HG03135 (cell line): Measurements from ENCODE around the gene SPTBN1.
A peak's percentile ranks its signal among the peaks of the same experiment; 100 is the strongest.

ENCODE experiments used
- ATAC-seq: cut with Tn5 transposase; IDR thresholded peaks from one replicate; pipeline ENCODE4 v1.9.1; 2021; ENCODE audit warnings: mild to moderate bottlenecking, moderate library complexity; ENCODE audit not compliant: unreplicated experiment

SPTBN1 gene

DNA sequence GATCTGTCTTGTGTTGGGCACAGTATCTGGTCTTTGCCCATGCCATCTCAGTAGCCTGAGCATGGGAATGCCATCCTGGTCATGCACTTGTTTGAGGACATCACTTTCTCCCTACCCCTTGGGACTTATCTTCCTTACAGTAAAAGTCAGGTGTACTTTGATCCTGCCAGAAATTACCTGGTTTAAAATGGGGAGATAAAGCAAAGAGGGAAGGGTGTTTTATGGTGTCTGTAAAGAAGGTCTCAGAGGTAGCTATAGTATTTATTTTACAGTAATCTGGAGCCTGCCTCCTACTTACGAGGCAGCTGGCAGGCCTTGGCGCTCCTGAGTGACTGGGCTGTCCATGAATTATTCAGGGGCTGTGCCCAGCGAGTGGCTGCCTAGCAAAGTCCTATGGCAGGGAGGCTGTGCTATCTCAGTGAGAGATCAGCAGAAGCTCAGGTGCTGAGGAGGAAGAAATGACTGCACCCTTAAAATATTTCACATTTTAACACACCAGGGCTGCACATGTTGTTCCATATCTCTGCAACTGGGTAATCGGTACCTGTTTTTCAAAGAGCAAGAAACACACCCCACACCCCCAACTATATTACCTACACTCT, 93.9 kb downstream of the SPTBN1 start:
- no peak for ATAC-seq

DNA sequence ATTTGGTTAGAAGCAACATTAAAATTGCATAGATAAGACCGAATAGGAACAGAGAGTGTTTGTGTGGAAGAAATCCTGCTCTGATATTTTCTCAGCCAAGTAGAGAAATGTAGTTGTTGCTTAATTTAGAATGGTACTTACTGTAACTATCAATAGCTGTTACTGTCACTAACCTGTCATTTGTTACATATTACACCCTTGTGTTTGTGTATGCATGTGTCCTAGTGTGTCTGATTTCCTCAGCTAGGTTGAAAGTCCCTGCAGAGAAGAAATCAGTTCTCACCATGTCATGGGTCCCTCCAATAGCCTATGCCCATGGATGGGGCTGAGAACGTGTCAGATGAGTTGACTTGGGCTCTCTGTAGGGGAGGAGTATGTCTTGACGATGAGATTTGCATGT, 94.4 kb downstream of the SPTBN1 start:
- ATAC-seq, result no peak

GRCh38 chr2:54551123-54551756, 95.1 kb downstream of the SPTBN1 start:
- peak; percentile 53 for ATAC-seq

DNA sequence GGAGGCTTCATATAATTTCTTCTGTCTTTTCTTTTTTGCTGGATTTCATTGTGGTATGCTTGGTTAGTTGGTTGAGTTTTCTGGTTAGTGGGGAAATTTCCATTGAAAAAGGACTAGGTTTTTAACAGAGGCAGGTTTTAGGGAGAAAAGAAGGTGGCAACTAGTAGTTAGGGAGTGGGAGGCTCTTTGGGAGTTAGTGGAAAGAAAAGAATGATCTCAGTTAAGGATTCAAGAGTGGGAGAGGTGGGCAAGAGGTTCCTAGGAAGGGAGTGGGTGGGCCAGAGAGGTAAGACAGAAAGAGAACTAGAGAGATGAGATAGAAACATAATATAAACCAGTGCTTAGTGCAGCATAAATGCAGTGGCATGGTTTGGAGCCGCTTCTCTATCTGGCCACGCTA, 96.9 kb downstream of the SPTBN1 start:
- ATAC-seq, result no peak

DNA sequence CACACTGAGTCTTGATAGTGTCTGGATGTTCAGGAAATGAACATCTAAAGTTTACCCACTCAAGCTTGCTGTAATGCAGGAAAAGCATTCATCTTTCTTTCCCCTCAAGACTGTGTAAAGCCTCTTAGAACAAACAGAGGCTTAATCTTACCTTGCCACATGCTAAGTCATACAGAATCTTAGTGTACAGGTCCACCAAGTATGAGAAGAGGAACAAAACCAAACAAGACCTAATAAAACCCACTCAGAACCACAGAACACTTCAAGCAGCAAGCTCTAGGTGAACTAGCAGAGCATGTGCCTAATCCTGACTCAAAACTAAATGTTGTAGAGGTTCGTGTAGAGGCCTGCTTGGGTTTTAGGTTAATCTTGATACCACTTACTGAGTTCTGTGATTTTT, 97.6 kb downstream of the SPTBN1 start:
- ATAC-seq, result no peak

- no peak for ATAC-seq
These were observed 99.3 kb downstream of the SPTBN1 start for GRCh38 chr2:54555318-54555837.

DNA sequence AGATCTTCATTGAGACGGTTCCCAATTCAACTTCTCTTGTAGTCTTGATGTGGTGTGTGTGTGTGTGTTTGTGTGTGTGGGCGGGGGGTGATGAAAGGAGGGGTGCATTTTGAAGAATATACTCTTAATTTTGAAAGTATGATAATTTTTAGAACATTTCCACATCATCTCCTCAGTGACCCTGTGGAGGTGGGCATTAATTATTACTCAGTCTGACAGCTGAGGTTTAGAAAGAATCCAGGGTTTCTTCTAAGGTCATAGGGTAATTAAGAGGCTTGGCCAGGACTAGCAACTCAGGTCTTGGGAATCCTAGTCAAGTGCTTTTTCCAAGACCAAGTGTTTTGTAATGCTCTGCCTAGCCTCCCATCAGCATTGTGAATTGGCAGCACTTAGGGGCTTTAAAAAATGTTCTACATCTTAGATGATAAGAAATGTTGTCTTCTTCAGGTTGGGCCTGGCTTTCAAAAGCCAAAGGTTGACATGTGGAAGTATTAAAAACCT, 100.5 kb downstream of the SPTBN1 start:
- no peak for ATAC-seq

DNA sequence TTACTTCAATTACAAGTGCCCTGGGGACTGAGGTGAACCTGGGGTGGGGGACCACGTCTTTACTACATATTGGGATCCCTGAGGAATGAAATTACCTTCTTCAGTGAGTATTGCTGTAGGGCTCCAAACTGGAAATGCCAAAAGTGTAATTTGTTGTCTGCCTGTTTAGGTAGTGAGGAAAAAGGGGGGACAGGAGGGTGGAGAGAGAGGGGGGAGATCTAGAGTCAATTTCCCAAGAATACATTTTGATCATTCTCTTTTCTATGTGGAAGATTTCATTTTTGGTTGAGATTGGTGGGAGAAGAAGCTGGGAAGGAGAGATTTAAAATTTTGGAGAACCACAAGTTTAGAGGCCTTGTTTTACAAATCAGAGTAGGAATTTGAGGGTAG, 101.1 kb downstream of the SPTBN1 start:
- no peak for ATAC-seq

DNA sequence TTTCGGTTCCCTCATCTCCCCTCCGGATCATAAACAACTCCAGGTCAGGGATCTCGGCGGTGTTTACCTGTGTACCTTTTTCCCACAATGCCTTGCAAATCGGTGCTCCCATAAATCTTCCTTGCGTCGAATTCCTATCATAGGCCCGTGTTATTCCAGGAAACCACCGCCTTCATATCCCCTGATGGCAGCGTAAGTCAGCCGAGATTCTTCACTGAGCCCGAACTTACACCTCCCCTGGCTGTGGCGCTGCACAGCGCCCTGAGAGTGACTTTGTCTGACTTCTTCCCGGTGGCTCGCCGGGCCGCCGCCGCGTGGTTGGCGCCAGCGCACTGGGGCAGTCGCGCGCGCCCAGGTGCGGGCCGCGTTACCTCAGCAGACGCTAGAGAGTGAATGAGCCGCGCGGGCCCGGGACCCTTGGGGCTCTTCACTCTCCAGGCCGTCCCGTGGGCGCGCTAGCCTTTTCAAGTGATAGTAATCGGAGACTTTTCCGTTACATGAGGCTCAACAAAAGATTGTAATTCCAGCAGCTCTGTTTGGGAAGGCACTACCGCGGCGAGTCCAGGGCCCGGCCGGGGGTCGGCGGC, 101.6 kb downstream of the SPTBN1 start:
- peak; percentile 47 for ATAC-seq

- peak; percentile 53 for ATAC-seq
These were observed 102.3 kb downstream of the SPTBN1 start for GRCh38 chr2:54558188-54559005.

DNA sequence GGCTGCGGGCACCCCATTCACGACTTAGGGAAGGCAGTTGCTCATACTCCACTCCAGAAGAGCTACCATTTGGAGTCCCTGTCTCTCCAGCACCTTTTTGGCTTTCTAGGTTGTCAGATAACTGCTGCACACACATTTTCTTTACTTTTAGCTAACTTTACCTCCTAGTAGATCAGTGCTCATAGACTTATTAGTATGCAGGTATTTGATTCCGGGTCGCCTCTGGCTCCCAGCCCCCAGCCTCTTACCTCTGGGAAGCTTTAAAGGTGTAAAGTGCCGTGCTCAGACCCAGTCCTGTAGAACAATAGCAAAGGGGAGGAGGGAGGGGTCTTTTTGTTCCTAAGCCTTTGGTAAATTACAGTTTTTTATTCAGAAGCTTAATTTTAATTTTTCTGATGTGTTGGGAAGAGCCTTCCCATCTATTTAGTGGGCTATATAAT, 102.9 kb downstream of the SPTBN1 start:
- no peak for ATAC-seq

DNA sequence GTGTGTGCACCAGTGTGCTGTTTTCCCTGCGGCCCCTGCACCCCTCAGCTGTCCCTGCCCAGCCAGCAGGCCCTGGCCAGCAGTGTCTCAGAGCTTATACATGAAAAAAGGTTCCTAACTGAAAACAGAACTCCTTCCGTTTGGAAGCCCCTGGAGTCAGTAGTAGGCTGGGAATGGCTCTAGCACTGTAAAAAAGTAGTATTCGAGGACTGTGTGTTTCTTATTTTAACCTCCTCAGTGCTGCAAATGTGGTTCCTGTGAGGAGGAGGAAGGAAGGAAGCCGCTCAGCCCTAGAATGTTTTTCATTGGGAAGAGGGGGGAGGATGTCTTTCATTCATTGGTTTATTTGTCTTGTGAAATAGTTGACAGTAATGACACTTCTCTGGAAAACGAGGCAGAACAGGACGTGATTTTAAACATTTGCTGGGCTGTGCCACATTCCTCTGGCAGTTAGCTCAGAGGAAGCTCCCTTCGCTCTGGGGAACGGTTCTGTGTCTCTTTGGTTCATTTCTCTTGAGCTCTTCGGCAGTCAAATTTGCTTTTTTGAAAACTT, 103.5 kb downstream of the SPTBN1 start:
- ATAC-seq, result no peak

- ATAC-seq, result peak; percentile 46
These were observed 104.2 kb downstream of the SPTBN1 start for GRCh38 chr2:54560146-54560881.

DNA sequence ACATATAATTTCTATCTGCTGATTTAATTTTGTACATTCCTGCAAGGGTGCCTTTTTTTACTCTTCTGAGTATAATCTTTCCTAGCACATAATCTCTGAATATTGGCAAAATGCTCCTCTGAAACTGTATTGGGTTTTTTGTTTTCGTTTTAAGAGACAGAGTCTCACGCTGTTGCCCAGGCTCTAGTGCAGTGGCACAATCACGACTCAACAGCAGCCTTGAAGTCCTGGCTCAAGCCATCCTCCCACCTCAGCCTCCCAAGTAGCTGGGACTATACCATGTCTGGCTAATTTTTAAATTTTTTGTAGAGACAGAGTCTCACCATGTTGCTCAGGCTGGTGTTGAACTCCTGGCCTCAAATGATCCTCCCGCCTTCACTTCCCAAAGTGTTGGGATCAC, 104.9 kb downstream of the SPTBN1 start:
- no peak for ATAC-seq

- ATAC-seq, result no peak
These were observed 108.3 kb downstream of the SPTBN1 start for GRCh38 chr2:54564439-54564838.

- no peak for ATAC-seq
These were observed 109.4 kb downstream of the SPTBN1 start for GRCh38 chr2:54565551-54565950.

- no peak for ATAC-seq
These were observed 110.8 kb downstream of the SPTBN1 start for GRCh38 chr2:54566896-54567295.

DNA sequence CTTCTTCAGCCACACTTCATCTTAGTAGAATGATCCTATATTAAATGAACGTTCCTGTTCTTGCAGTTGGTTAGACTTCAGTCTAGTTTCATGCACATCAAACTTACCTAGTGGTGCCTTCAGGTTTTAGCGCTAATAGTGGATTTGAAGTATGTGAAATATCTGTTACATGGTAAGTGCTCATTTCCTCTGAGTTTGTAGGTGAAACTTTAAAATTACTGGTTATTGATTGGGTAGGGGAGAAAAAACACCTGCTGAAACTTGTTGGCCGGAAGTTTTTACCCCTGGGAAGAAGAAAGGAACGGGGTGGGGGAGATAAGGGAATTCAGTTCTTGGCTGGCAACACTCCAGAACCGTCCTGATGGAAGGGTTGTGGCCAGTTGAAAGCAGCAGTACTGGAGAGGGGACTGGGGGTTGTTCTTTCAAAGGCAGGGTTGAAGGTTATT, 112.8 kb downstream of the SPTBN1 start:
- peak; percentile 31 for ATAC-seq

DNA sequence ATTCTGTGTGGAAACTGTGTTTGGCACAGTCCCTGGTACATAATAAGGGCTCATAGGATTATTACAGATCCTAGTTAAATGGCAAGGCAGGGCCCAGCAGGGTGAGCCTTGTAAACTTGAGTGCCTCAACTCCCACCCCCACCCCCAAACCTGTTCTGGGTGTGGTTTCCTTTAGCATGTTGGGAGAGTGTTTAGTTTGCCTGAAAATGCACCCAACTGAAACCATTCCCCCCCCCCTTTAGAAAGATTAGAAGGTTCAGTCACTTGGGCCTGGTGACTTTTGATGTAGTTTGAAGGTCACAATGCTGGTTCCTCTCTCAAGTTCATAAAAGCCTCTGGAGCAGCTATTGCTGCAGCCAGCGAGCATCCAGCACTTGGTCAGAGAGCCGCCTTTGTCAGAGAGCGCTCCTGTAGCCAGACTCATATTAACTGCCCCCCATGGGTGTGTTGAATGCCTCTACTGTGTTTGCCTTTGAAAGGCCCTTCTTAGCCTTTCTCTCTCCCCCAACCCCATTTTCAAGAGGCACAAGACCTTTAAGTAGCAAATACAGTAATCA, 113.7 kb downstream of the SPTBN1 start:
- ATAC-seq, result peak; percentile 18

- no peak for ATAC-seq
These were observed 114.3 kb downstream of the SPTBN1 start for GRCh38 chr2:54570321-54570855.
